RWPE1 (cell line): ENCODE results near the gene LDLRAD1.

Experiments used
- CTCF ChIA-PET: fragments of 350-600 bp; sonication (Branson Sonifier 250); formaldehyde crosslinking; extraction: SDS; loops from one replicate; lab custom pipeline; 2021; lab: Yijun Ruan, JAX
- POLR2A ChIA-PET: fragments of 400-600 bp; formaldehyde crosslinking; extraction: SDS; loops from one replicate; lab custom pipeline; 2020; ENCODE audit warnings: antibody characterized with exemption; ENCODE audit not compliant: low non-redundant PET; lab: Yijun Ruan, JAX
- DNase-seq: peaks from one replicate; pipeline ENCODE4 v3.0.0; 2012; ENCODE audit warnings: low spot score
- H3K27ac ChIP-seq: fragments of 450-650 bp; 2 replicates; pipeline ENCODE4 v1.5.1; 2017
- CTCF ChIP-seq: fragments of 450-650 bp; conservative IDR thresholded peaks from 2 replicates; pipeline ENCODE4 v1.5.1; 2017; ENCODE audit warnings: low read depth, mild to moderate bottlenecking

The LDLRAD1 gene

GRCh38 chr1:53992085-53992874, 25.7 kb downstream of the LDLRAD1 start:
- TF ChIP-seq CTCF, result no peak
- H3K27ac ChIP-seq, result no peak overlapping the region
- no peak for DNase-seq
- POLR2A ChIA-PET, result no interaction called here
- CTCF ChIA-PET, result interaction anchor here (0.5 to 0.7 kb wide), 2 partner anchors 84 to 246 kb away, joined by 3 read pairs; no protein-coding TSS in a partner anchor

- no peak for DNase-seq
- ChIA-PET CTCF (no interaction called here), POLR2A (no interaction called here)
- no peak overlapping the region for H3K27ac ChIP-seq
- TF ChIP-seq CTCF, result no peak
Observed at GRCh38 chr1:53987880-53988279, 30.1 kb downstream of the LDLRAD1 start.

GRCh38 chr1:53986458-53986857, 31.5 kb downstream of the LDLRAD1 start:
- H3K27ac ChIP-seq, result no peak overlapping the region
- no peak for TF ChIP-seq CTCF
- ChIA-PET CTCF (no interaction called here), POLR2A (no interaction called here)
- no peak for DNase-seq

- ChIA-PET POLR2A (no interaction called here), CTCF (no interaction called here)
- H3K27ac ChIP-seq, result no peak overlapping the region
- TF ChIP-seq CTCF, result no peak
- no peak for DNase-seq
Observed at GRCh38 chr1:53984726-53985125, 33.3 kb downstream of the LDLRAD1 start.

- H3K27ac ChIP-seq, result no peak overlapping the region
- CTCF ChIA-PET, result no interaction called here
- no peak for TF ChIP-seq CTCF
- DNase-seq, result no peak
- POLR2A ChIA-PET, result no interaction called here
Observed at GRCh38 chr1:53982763-53983104, 35.3 kb downstream of the LDLRAD1 start.

- no peak overlapping the region for H3K27ac ChIP-seq
- no peak for DNase-seq
- CTCF ChIA-PET, result no interaction called here
- TF ChIP-seq CTCF, result no peak
- POLR2A ChIA-PET, result no interaction called here
Observed at GRCh38 chr1:53982034-53982762, 35.8 kb downstream of the LDLRAD1 start.
